ENCODE measurements around the gene CACNA1C.

DNA sequence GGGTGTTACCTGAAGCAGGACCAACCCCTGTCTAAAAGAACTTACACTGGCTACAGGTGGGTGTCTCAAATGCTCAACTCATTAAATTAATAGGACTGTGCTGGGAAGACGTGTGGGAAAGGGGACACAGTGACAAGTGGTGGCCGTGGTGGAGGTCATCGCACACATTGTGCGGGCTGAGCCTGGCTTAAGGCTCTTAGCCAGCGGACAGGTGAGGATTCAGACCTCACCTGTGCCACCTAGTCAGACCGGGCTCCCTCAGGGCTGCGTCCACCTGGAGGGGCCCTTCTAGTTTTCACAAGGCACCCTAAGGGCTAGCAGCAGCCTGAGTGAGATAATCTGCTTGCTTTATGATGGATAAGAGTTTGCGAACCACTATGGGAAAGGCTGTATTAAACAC lies 616.8 kb downstream of the CACNA1C start:
- TF ChIP-seq, protein P1, sequence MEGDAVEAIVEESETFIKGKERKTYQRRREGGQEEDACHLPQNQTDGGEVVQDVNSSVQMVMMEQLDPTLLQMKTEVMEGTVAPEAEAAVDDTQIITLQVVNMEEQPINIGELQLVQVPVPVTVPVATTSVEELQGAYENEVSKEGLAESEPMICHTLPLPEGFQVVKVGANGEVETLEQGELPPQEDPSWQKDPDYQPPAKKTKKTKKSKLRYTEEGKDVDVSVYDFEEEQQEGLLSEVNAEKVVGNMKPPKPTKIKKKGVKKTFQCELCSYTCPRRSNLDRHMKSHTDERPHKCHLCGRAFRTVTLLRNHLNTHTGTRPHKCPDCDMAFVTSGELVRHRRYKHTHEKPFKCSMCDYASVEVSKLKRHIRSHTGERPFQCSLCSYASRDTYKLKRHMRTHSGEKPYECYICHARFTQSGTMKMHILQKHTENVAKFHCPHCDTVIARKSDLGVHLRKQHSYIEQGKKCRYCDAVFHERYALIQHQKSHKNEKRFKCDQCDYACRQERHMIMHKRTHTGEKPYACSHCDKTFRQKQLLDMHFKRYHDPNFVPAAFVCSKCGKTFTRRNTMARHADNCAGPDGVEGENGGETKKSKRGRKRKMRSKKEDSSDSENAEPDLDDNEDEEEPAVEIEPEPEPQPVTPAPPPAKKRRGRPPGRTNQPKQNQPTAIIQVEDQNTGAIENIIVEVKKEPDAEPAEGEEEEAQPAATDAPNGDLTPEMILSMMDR (IDR thresholded peaks at IDR 0.05), result no peak
- no peak for TF ChIP-seq EP300 (IDR thresholded peaks at IDR 0.05)
- TF ChIP-seq POLR2AphosphoS5 (IDR thresholded peaks at IDR 0.05), result no peak
